ENCODE data around the gene MATN1.

DNA sequence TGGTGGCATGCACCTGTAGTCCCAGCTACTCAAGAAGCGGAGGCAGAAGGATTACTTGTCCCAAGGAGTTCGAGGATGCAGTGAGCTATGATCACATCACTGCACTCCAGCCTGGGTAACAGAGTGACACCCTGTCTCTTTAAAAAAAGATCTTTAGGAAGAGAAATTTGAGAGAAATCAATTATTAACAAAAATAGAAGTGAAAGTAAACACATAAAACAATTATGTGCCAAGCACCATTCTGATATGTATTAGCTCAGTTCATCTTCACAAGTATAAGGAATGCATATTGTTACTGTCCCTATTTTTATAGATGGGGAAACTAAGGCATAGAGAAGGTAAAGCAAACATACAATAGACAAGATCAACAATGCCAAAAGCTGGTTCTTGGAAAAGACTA is 48.1 kb downstream of the MATN1 start:
- TF ChIP-seq POLR2AphosphoS5 (IDR thresholded peaks at IDR 0.05; ENCODE audit: low read depth), result no peak
- TF ChIP-seq, protein P1, sequence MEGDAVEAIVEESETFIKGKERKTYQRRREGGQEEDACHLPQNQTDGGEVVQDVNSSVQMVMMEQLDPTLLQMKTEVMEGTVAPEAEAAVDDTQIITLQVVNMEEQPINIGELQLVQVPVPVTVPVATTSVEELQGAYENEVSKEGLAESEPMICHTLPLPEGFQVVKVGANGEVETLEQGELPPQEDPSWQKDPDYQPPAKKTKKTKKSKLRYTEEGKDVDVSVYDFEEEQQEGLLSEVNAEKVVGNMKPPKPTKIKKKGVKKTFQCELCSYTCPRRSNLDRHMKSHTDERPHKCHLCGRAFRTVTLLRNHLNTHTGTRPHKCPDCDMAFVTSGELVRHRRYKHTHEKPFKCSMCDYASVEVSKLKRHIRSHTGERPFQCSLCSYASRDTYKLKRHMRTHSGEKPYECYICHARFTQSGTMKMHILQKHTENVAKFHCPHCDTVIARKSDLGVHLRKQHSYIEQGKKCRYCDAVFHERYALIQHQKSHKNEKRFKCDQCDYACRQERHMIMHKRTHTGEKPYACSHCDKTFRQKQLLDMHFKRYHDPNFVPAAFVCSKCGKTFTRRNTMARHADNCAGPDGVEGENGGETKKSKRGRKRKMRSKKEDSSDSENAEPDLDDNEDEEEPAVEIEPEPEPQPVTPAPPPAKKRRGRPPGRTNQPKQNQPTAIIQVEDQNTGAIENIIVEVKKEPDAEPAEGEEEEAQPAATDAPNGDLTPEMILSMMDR (IDR thresholded peaks at IDR 0.05; ENCODE audit: insufficient read depth, low read length), result no peak
